H1 (cell line): ENCODE data around the gene UGT2B11.
"Not testable (repeated sequence)": the region's sequence is repeated elsewhere in the genome, so short reads cannot be mapped to it uniquely, and the experiment has no call there.

Experiments used
- ASH2L ChIP-seq: fragments of 200-600, 300-600 bp; sonication (generic); IDR thresholded peaks from one replicate; pipeline ENCODE4 v1.7.1; 2017; ENCODE audit warnings: low read length
- CREB1 ChIP-seq: IDR thresholded peaks from 2 replicates; pipeline ENCODE4 v1.6.1; 2012; ENCODE audit warnings: inconsistent platforms
- CTCF ChIP-seq, 3 experiments: IDR thresholded peaks; 1 replicate in 2 of 3; 2 replicates in 1 of 3; pipeline versions ENCODE4 v1.5.1 to v1.6.1; 2011; ENCODE audit warnings: low read length in 3 of 3, mild to moderate bottlenecking in 3 of 3, inconsistent platforms in 2 of 3, low read depth in 1 of 3, moderate library complexity in 1 of 3; ENCODE audit not compliant: insufficient read depth in 1 of 3; ENCODE audit errors: control extremely low read depth in 1 of 3
- EP300 ChIP-seq, 2 experiments: IDR thresholded peaks; 1 replicate in 1 of 2; 2 replicates in 1 of 2; pipeline ENCODE4 v1.6.1; 2011 to 2012; ENCODE audit warnings: low read depth in 2 of 2, low read length in 2 of 2, mild to moderate bottlenecking in 2 of 2, borderline replicate concordance in 1 of 2, inconsistent platforms in 1 of 2, moderate library complexity in 1 of 2
- EZH2 ChIP-seq: fragments of 200-600 bp; sonication (generic); IDR thresholded peaks from 2 replicates; pipeline ENCODE4 v1.7.1; 2012; ENCODE audit warnings: low read depth, mild to moderate bottlenecking, moderate library complexity, low read length, inconsistent platforms; ENCODE audit not compliant: severe bottlenecking
- JUN ChIP-seq: IDR thresholded peaks from 2 replicates; pipeline ENCODE4 v1.6.1; 2011; ENCODE audit warnings: low read depth, mild to moderate bottlenecking, improper control_type of control experiment, low read length
- MAX ChIP-seq: IDR thresholded peaks from 2 replicates; pipeline ENCODE4 v1.6.1; 2012; ENCODE audit warnings: inconsistent platforms
- POLR2A ChIP-seq, 2 experiments: IDR thresholded peaks; 1 replicate in 1 of 2; 2 replicates in 1 of 2; pipeline ENCODE4 v1.6.1; 2011; ENCODE audit warnings: low read depth in 2 of 2, low read length in 2 of 2, mild to moderate bottlenecking in 2 of 2; ENCODE audit errors: control extremely low read depth in 1 of 2
- RAD21 ChIP-seq, 2 experiments: IDR thresholded peaks in 1 of 2; conservative IDR thresholded peaks in 1 of 2; 2 replicates each; pipeline ENCODE4 v1.6.1; 2011; ENCODE audit warnings: low read depth in 2 of 2, low read length in 2 of 2, improper control_type of control experiment in 1 of 2, inconsistent platforms in 1 of 2, mild to moderate bottlenecking in 1 of 2, moderate library complexity in 1 of 2
- RNF2 ChIP-seq: fragments of 200-900, 300-1000 bp; sonication (generic); IDR thresholded peaks from 2 replicates; pipeline ENCODE4 v1.7.1; 2016; ENCODE audit warnings: borderline replicate concordance, low read depth, mild to moderate bottlenecking, antibody characterized with exemption, low read length; ENCODE audit not compliant: poor library complexity, severe bottlenecking; ENCODE audit errors: missing control alignments
- TAF1 ChIP-seq: IDR thresholded peaks from 2 replicates; pipeline ENCODE4 v1.6.1; 2011; ENCODE audit warnings: mild to moderate bottlenecking, low read depth, low read length

GRCh38 chr4:69241746-69242145 is 27.2 kb upstream of the UGT2B11 start:
- TF ChIP-seq EZH2; CTCF (IDR thresholded peaks at IDR 0.05; ENCODE audit: control extremely low read depth in 1 of 3, insufficient read depth in 1 of 3, low read depth in 1 of 3, low read length in 3 of 3); RAD21 (IDR thresholded peaks at IDR 0.05 in 1 of 2, conservative IDR thresholded peaks at IDR 0.05 in 1 of 2; ENCODE audit: low read depth in 2 of 2, low read length in 2 of 2); POLR2A (IDR thresholded peaks at IDR 0.05; ENCODE audit: control extremely low read depth in 1 of 2, low read depth in 2 of 2, low read length in 2 of 2); RNF2; JUN; TAF1; MAX; ASH2L; EP300 (IDR thresholded peaks at IDR 0.05; ENCODE audit: borderline replicate concordance in 1 of 2, low read depth in 2 of 2, low read length in 2 of 2); CREB1: not testable (repeated sequence)
